Gastrocnemius medialis (tissue), 4 donors: ENCODE measurements around the gene EME1.

ENCODE experiments used
- POLR2A ChIP-seq, 2 donors: fragments of 450-650 bp; IDR thresholded peaks; one replicate each; pipeline ENCODE4 v1.6.1; 2017; ENCODE audit warnings: antibody characterized with exemption in 2 of 2, mild to moderate bottlenecking in 2 of 2, moderate library complexity in 2 of 2
- TF ChIP-seq, protein P1 (sequence below), 5 experiments: fragments of 450-650 bp in 3 of 5; fragments of 200-600 bp in 2 of 5; sonication (generic) in 2 of 5; IDR thresholded peaks in 4 of 5; conservative IDR thresholded peaks in 1 of 5; 1 replicate in 4 of 5; 2 replicates in 1 of 5; pipeline ENCODE4 v1.5.1; 2016 to 2019; ENCODE audit warnings: antibody characterized with exemption in 5 of 5, mild to moderate bottlenecking in 3 of 5, moderate library complexity in 3 of 5

DNA sequence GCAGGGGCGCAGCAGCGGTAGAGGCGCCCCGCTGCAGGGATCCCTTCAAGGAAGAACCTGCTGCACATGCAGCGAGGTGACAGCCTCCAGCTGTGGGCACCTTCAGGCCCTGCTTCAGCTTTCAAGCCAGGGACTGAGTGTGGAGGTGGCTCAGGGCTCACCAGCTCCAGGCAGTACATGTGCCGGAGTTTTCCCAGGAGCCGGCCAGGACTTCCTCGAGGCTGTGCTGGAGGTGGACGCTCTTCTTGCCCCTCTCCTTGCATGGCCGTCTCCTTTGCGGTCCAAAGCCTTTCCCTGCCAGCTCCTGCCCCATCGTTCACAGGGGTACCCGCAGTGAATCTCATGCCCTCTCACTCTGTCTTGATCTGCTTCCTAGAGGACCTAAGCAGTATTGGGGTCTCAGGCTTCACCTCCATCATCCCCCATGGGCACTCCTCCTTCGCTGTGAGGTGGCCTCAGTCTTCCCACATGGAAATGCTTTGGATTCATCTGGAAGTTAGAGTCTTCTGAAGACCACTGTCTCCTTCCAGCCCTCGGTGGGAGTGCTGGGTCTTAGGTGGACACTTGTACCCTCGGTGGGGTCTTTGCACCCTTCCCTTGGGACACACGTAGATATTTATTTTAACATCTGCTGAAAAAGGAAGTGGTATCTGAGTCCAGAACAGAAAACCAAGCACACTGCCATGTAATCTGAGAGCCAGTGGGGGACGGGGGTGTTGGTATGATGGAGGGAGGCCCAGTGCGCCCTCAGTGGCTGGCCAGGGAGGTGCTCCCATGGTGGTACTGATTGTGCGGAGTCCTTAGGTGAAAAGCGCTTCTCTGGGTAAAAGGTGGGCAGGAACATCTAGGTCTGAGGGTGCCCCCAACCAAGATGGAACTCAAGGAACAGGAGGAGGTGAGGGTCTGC lies 20.1 kb upstream of the EME1 start:
- TF ChIP-seq, protein P1, sequence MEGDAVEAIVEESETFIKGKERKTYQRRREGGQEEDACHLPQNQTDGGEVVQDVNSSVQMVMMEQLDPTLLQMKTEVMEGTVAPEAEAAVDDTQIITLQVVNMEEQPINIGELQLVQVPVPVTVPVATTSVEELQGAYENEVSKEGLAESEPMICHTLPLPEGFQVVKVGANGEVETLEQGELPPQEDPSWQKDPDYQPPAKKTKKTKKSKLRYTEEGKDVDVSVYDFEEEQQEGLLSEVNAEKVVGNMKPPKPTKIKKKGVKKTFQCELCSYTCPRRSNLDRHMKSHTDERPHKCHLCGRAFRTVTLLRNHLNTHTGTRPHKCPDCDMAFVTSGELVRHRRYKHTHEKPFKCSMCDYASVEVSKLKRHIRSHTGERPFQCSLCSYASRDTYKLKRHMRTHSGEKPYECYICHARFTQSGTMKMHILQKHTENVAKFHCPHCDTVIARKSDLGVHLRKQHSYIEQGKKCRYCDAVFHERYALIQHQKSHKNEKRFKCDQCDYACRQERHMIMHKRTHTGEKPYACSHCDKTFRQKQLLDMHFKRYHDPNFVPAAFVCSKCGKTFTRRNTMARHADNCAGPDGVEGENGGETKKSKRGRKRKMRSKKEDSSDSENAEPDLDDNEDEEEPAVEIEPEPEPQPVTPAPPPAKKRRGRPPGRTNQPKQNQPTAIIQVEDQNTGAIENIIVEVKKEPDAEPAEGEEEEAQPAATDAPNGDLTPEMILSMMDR (IDR thresholded peaks at IDR 0.05 in 4 of 5, conservative IDR thresholded peaks at IDR 0.05 in 1 of 5) = no peak
- TF ChIP-seq POLR2A (IDR thresholded peaks at IDR 0.05) = no peak
